SK-N-SH treated with all-trans-retinoic acid at 6 μM for 48 hours (cell line): Measurements from ENCODE around the gene KRTAP9-6.
"Not testable (repeated sequence)": the region's sequence is repeated elsewhere in the genome, so short reads cannot be mapped to it uniquely, and the experiment has no call there.

Experiments used
- ATAC-seq: fragments of 200-7000 bp; cut with Tn5 transposase; 3 replicates; pipeline ENCODE4 v1.9.1; 2020; ENCODE audit warnings: mild to moderate bottlenecking, moderate library complexity
- ARNTL ChIP-seq: fragments of 450-650 bp; formaldehyde crosslinking; IDR thresholded peaks from 2 replicates; pipeline ENCODE4 v1.5.0; 2020; ENCODE audit warnings: low read depth, mild to moderate bottlenecking, moderate library complexity, borderline replicate concordance
- BACH2 ChIP-seq: fragments of 250-450 bp; sonication (Bioruptor Pico); IDR thresholded peaks from 2 replicates; pipeline ENCODE4 v1.9.0; 2021; ENCODE audit warnings: mild to moderate bottlenecking, borderline replicate concordance
- CSDC2 ChIP-seq: fragments of 250-450 bp; sonication (Bioruptor Pico); IDR thresholded peaks from 2 replicates; pipeline ENCODE4 v1.5.0; 2020; ENCODE audit warnings: mild to moderate bottlenecking, moderate library complexity
- CSRNP3 ChIP-seq: fragments of 250-450 bp; sonication (Bioruptor Pico); IDR thresholded peaks from 2 replicates; pipeline ENCODE4 v1.5.1; 2021; ENCODE audit warnings: mild to moderate bottlenecking, moderate library complexity
- ESRRG ChIP-seq: fragments of 250-450 bp; sonication (Bioruptor Pico); IDR thresholded peaks from 2 replicates; pipeline ENCODE4 v1.6.1; 2021; ENCODE audit warnings: mild to moderate bottlenecking
- ISL1 ChIP-seq: fragments of 250-450 bp; sonication (Bioruptor Pico); IDR thresholded peaks from 2 replicates; pipeline ENCODE4 v2.1.2; 2022; ENCODE audit warnings: mild to moderate bottlenecking, moderate library complexity
- OSR1 ChIP-seq: fragments of 250-450 bp; sonication (Bioruptor Pico); IDR thresholded peaks from 2 replicates; pipeline ENCODE4 v1.8.0; 2022; ENCODE audit warnings: moderate library complexity, mild to moderate bottlenecking, inconsistent platforms
- PPARA ChIP-seq: fragments of 250-450 bp; sonication (Bioruptor Pico); IDR thresholded peaks from 2 replicates; pipeline ENCODE4 v1.5.0; 2020; ENCODE audit warnings: mild to moderate bottlenecking, borderline replicate concordance
- RARB ChIP-seq: fragments of 250-450 bp; sonication (Bioruptor Pico); IDR thresholded peaks from 2 replicates; pipeline ENCODE4 v1.8.0; 2021; ENCODE audit warnings: mild to moderate bottlenecking, moderate library complexity
- SNAI2 ChIP-seq: fragments of 250-450 bp; sonication (Bioruptor Pico); IDR thresholded peaks from 2 replicates; pipeline ENCODE4 v1.5.0; 2020; ENCODE audit warnings: mild to moderate bottlenecking, moderate library complexity
- TCF4 ChIP-seq: fragments of 250-450 bp; sonication (Bioruptor Pico); IDR thresholded peaks from 2 replicates; pipeline ENCODE4 v1.8.0; 2021; ENCODE audit warnings: mild to moderate bottlenecking, moderate library complexity, borderline replicate concordance
- TOX ChIP-seq: fragments of 250-450 bp; sonication (Bioruptor Pico); IDR thresholded peaks from 2 replicates; pipeline ENCODE4 v1.8.0; 2021; ENCODE audit warnings: mild to moderate bottlenecking, moderate library complexity, borderline replicate concordance
- ZC3H10 ChIP-seq: fragments of 250-450 bp; sonication (Bioruptor Pico); IDR thresholded peaks from 2 replicates; pipeline ENCODE4 v1.5.1; 2021; ENCODE audit warnings: mild to moderate bottlenecking, moderate library complexity
- ZFP3 ChIP-seq: fragments of 250-450 bp; sonication (Bioruptor Pico); IDR thresholded peaks from 2 replicates; pipeline ENCODE4 v1.5.0; 2020; ENCODE audit warnings: mild to moderate bottlenecking, moderate library complexity
- ZNF565 ChIP-seq: fragments of 450-650 bp; formaldehyde crosslinking; conservative IDR thresholded peaks from 2 replicates; pipeline ENCODE4 v1.5.0; 2020; ENCODE audit warnings: low read depth, mild to moderate bottlenecking, moderate library complexity
- ZNF70 ChIP-seq: fragments of 450-650 bp; formaldehyde crosslinking; IDR thresholded peaks from 2 replicates; pipeline ENCODE4 v1.5.0; 2020; ENCODE audit warnings: mild to moderate bottlenecking, moderate library complexity
- ZNF8 ChIP-seq: fragments of 450-650 bp; formaldehyde crosslinking; IDR thresholded peaks from 2 replicates; pipeline ENCODE4 v1.5.0; 2020; ENCODE audit warnings: mild to moderate bottlenecking, moderate library complexity
- TF ChIP-seq, protein P1 (sequence below): fragments of 250-450 bp; sonication (Bioruptor Pico); IDR thresholded peaks from 2 replicates; pipeline ENCODE4 v1.8.0; 2021; ENCODE audit warnings: low read depth, mild to moderate bottlenecking, moderate library complexity, borderline replicate concordance
- TF ChIP-seq, protein P2 (sequence below): fragments of 250-450 bp; sonication (Bioruptor Pico); IDR thresholded peaks from 2 replicates; pipeline ENCODE4 v1.5.0; 2020; ENCODE audit warnings: mild to moderate bottlenecking, moderate library complexity
- TF ChIP-seq, protein P3 (sequence below): fragments of 250-450 bp; sonication (Bioruptor Pico); IDR thresholded peaks from 2 replicates; pipeline ENCODE4 v1.8.0; 2020; ENCODE audit warnings: mild to moderate bottlenecking, moderate library complexity, borderline replicate concordance
- TF ChIP-seq, protein P4 (sequence below): fragments of 250-450 bp; sonication (Bioruptor Pico); IDR thresholded peaks from 2 replicates; pipeline ENCODE4 v1.5.1; 2020; ENCODE audit warnings: low read depth, mild to moderate bottlenecking, moderate library complexity

The KRTAP9-6 gene

DNA sequence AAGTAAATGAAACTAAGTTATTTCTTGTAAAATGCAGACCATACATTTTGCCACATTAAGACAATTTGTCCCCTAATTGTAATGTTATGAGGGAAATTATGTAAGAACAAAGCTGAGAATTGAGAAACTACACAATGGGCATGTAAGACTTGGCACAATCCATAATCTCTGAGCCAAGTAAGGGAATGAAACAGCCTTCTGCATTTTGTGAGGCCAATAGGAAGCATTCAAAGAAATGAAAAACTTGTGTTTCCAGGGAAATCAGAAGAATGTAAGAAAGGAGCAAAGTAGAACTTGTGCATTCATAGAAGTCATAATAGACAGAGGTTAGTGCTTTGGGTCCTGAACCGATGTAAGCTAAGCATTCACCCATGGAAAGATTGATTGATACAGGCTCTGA, 13.9 kb upstream of the KRTAP9-6 start:
- no peak for ATAC-seq
- no peak for TF ChIP-seq OSR1 (CRISPR knock-in tag)
- TF ChIP-seq CSDC2 = no peak
- TF ChIP-seq, all 23 proteins: peak for 0

GRCh38 chr17:41254861-41255260, 10.3 kb upstream of the KRTAP9-6 start:
- TF ChIP-seq ARNTL (no peak), ZNF8 (no peak), CSRNP3 (CRISPR knock-in tag) (no peak), CSDC2 (no peak), BACH2 (no peak), PPARA (no peak), TCF4 (no peak), RARB (CRISPR knock-in tag) (no peak), ZNF565 (CRISPR knock-in tag) (no peak), ESRRG (CRISPR knock-in tag) (no peak), ZNF70 (CRISPR knock-in tag) (no peak), ISL1 (CRISPR knock-in tag) (no peak), ZC3H10 (CRISPR knock-in tag) (no peak), SNAI2 (CRISPR knock-in tag) (no peak), TOX (no peak), ZFP3 (CRISPR knock-in tag) (no peak)
- TF ChIP-seq, protein P1, sequence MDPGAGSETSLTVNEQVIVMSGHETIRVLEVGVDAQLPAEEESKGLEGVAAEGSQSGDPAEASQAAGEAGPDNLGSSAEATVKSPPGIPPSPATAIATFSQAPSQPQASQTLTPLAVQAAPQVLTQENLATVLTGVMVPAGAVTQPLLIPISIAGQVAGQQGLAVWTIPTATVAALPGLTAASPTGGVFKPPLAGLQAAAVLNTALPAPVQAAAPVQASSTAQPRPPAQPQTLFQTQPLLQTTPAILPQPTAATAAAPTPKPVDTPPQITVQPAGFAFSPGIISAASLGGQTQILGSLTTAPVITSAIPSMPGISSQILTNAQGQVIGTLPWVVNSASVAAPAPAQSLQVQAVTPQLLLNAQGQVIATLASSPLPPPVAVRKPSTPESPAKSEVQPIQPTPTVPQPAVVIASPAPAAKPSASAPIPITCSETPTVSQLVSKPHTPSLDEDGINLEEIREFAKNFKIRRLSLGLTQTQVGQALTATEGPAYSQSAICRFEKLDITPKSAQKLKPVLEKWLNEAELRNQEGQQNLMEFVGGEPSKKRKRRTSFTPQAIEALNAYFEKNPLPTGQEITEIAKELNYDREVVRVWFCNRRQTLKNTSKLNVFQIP (CRISPR knock-in tag) = no peak
- TF ChIP-seq, protein P2, sequence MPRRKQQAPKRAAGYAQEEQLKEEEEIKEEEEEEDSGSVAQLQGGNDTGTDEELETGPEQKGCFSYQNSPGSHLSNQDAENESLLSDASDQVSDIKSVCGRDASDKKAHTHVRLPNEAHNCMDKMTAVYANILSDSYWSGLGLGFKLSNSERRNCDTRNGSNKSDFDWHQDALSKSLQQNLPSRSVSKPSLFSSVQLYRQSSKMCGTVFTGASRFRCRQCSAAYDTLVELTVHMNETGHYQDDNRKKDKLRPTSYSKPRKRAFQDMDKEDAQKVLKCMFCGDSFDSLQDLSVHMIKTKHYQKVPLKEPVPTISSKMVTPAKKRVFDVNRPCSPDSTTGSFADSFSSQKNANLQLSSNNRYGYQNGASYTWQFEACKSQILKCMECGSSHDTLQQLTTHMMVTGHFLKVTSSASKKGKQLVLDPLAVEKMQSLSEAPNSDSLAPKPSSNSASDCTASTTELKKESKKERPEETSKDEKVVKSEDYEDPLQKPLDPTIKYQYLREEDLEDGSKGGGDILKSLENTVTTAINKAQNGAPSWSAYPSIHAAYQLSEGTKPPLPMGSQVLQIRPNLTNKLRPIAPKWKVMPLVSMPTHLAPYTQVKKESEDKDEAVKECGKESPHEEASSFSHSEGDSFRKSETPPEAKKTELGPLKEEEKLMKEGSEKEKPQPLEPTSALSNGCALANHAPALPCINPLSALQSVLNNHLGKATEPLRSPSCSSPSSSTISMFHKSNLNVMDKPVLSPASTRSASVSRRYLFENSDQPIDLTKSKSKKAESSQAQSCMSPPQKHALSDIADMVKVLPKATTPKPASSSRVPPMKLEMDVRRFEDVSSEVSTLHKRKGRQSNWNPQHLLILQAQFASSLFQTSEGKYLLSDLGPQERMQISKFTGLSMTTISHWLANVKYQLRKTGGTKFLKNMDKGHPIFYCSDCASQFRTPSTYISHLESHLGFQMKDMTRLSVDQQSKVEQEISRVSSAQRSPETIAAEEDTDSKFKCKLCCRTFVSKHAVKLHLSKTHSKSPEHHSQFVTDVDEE = no peak
- TF ChIP-seq, protein P3, sequence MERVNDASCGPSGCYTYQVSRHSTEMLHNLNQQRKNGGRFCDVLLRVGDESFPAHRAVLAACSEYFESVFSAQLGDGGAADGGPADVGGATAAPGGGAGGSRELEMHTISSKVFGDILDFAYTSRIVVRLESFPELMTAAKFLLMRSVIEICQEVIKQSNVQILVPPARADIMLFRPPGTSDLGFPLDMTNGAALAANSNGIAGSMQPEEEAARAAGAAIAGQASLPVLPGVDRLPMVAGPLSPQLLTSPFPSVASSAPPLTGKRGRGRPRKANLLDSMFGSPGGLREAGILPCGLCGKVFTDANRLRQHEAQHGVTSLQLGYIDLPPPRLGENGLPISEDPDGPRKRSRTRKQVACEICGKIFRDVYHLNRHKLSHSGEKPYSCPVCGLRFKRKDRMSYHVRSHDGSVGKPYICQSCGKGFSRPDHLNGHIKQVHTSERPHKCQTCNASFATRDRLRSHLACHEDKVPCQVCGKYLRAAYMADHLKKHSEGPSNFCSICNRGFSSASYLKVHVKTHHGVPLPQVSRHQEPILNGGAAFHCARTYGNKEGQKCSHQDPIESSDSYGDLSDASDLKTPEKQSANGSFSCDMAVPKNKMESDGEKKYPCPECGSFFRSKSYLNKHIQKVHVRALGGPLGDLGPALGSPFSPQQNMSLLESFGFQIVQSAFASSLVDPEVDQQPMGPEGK (CRISPR knock-in tag) = no peak
- no peak for ATAC-seq

DNA sequence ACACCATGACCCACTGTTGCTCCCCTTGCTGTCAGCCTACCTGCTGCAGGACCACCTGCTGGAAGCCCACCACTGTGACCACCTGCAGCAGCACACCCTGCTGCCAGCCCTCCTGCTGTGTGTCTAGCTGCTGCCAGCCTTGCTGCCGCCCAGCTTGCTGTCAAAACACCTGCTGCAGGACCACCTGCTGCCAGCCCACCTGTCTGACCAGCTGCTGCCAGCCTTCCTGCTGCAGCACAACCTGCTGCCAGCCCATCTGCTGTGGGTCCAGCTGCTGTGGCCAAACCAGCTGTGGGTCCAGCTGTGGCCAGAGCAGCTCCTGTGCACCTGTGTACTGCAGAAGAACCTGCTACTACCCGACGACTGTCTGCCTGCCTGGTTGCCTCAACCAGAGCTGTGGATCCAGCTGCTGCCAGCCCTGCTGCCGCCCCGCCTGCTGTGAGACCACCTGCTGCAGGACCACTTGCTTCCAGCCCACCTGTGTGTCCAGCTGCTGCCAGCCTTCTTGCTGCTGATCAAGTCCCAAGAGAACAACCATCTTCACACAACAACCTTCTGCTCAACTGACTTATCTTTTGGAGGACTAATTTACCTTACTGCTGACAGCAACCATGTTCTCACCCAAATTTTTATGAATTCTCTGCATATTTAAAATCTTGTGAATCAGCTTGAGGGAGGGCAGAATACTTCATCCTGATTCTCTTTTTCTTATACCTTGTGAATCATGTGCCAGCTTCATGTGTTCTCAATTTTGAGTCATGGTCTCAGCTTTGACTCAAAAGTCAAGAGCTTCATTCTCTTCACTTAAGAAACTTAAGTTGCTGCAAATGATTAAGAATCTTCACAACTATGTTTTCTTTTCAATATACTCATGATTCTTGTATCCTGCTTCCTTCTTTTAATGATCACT, 9.5 kb upstream of the KRTAP9-6 start, which contains the start of gene KRTAP9-9:
KRTAP9-9 (plus strand) TSS at position 4 of the 910 bp plus-strand sequence.
- ATAC-seq = not testable (repeated sequence)

DNA sequence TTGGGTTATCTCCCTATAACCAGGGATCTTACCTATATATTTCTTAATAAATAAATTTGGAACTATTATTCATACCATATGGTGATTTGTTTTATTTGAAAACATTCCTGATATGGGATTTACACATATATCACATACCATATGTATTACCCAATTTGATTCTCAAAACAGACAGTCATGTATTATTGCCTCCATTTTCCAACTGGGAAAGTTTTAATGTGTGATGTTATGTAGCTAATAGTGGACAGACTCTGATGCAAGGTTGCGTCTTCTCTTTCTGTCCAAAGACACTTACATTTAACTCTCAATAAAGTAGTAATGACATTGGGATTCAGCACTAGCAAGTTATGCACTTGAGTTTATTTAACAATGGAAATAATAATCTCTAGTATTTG, 8.9 kb upstream of the KRTAP9-6 start:
- no peak for TF ChIP-seq ZNF565 (CRISPR knock-in tag)
- TF ChIP-seq, protein P2 = no peak
- TF ChIP-seq, protein P4, sequence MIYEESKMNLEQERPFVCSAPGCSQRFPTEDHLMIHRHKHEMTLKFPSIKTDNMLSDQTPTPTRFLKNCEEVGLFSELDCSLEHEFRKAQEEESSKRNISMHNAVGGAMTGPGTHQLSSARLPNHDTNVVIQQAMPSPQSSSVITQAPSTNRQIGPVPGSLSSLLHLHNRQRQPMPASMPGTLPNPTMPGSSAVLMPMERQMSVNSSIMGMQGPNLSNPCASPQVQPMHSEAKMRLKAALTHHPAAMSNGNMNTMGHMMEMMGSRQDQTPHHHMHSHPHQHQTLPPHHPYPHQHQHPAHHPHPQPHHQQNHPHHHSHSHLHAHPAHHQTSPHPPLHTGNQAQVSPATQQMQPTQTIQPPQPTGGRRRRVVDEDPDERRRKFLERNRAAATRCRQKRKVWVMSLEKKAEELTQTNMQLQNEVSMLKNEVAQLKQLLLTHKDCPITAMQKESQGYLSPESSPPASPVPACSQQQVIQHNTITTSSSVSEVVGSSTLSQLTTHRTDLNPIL = no peak
- no peak for TF ChIP-seq TOX
- TF ChIP-seq, all 23 proteins: peak for 0
- no peak for ATAC-seq
